CD4-positive, alpha-beta T cell (primary cell): ENCODE results near the gene KLHDC4. TPM values are rescaled to one million over a fixed set of nuclear protein-coding genes. Genes with fewer than 3 reads are reported as not detected.
A peak's percentile ranks its signal among the peaks of the same experiment; 100 is the strongest.

Experiments used
- ATAC-seq: fragments of 200-7000 bp; cut with Tn5 transposase; one replicate; pipeline ENCODE4 v1.10.0; 2022; ENCODE audit warnings: mild to moderate bottlenecking; ENCODE audit not compliant: poor library complexity
- CTCF ChIA-PET: fragments of 350-600 bp; sonication (Branson Sonifier 250); formaldehyde crosslinking; loops from one replicate; lab custom pipeline; 2021; ENCODE audit warnings: antibody characterized with exemption, inconsistent platforms; lab: Charles Lee
- POLR2A ChIA-PET: fragments of 350-600 bp; sonication (Branson Sonifier 250); formaldehyde crosslinking; loops from one replicate; lab custom pipeline; 2021; ENCODE audit warnings: antibody characterized with exemption, inconsistent platforms; lab: Charles Lee
- DNase-seq, 14 experiments: peaks; one replicate each; pipeline ENCODE4 v3.0.0-alpha.2; 2013 to 2020; ENCODE audit warnings: mixed read lengths in 2 of 14
- H3K27ac ChIP-seq, 2 donors: one replicate each; pipeline versions ENCODE4 v1.5.1 to v1.7.0; 2013; ENCODE audit warnings: low read length in 2 of 2, low read depth in 1 of 2, mild to moderate bottlenecking in 1 of 2
- H3K27me3 ChIP-seq, 2 experiments: 1 replicate in 1 of 2; 2 replicates in 1 of 2; pipeline versions ENCODE4 v1.6.1 to v1.7.0; 2013; ENCODE audit warnings: low read length in 2 of 2, control low read depth in 1 of 2, mild to moderate bottlenecking in 1 of 2, moderate library complexity in 1 of 2; ENCODE audit not compliant: insufficient read depth in 2 of 2, control insufficient read depth in 1 of 2
- H3K36me3 ChIP-seq: one replicate; pipeline ENCODE4 v1.6.1; 2013; ENCODE audit warnings: low read length, control low read depth; ENCODE audit not compliant: insufficient read depth
- H3K4me1 ChIP-seq: one replicate; pipeline ENCODE4 v1.6.1; 2013; ENCODE audit warnings: low read length, control low read depth; ENCODE audit not compliant: insufficient read depth
- H3K4me3 ChIP-seq: one replicate; pipeline ENCODE4 v1.5.1; 2013; ENCODE audit warnings: mild to moderate bottlenecking, low read length, moderate library complexity
- H3K9me3 ChIP-seq, 2 experiments: 1 replicate in 1 of 2; 2 replicates in 1 of 2; pipeline versions ENCODE4 v1.6.1 to v1.7.0; 2013; ENCODE audit warnings: low read length in 2 of 2, mild to moderate bottlenecking in 2 of 2, control low read depth in 1 of 2, moderate library complexity in 1 of 2; ENCODE audit not compliant: control insufficient read depth in 1 of 2, insufficient read depth in 1 of 2
- H3K27ac Mint-ChIP-seq: one replicate; pipeline ENCODE4 v1.8.0; 2020; ENCODE audit warnings: mixed read lengths
- H3K27me3 Mint-ChIP-seq: one replicate; pipeline ENCODE4 v1.8.0; 2021; ENCODE audit warnings: mixed read lengths
- H3K36me3 Mint-ChIP-seq: one replicate; pipeline ENCODE4 v1.8.0; 2021; ENCODE audit warnings: low read depth, mixed read lengths
- H3K4me1 Mint-ChIP-seq: one replicate; pipeline ENCODE4 v1.8.0; 2021; ENCODE audit warnings: low read depth, mixed read lengths
- H3K4me3 Mint-ChIP-seq: one replicate; pipeline ENCODE4 v1.8.0; 2020; ENCODE audit warnings: mild to moderate bottlenecking, mixed read lengths
- H3K9me3 Mint-ChIP-seq: one replicate; pipeline ENCODE4 v1.8.0; 2020; ENCODE audit warnings: mixed read lengths
- CTCF ChIP-seq: fragments of 200-600 bp; IDR thresholded peaks from one replicate; pipeline ENCODE4 v1.8.0; 2022; ENCODE audit warnings: antibody characterized with exemption, mild to moderate bottlenecking
- intact Hi-C, 2 experiments: fragments of 100-400 bp; cut with DNase I in 1 of 2; cut with micrococcal nuclease in 1 of 2; formaldehyde crosslinking; loops; one replicate each; pipeline versions ENCODE4 v1.15.1 to v1.9.0; 2023 to 2025; cut with DNase I, micrococcal nuclease
- total RNA-seq, 174 experiments: library from RNA in 2 of 174; stranded (reverse) in 2 of 174; gene quantifications; one replicate each; pipeline ENCODE4 v1.2.3 and lab custom pipeline; 2021 to 2026

Gene KLHDC4
- total RNA-seq, 2 experiments from 2014 or later = 41.4 to 43.0 TPM

- Histone ChIP-seq H3K27me3 (no peaks in the 10 kb centered on the region), H3K36me3 (peaks cover 81% of the 10 kb centered on the region), H3K4me3 (no peak overlapping the region), H3K9me3 (no peaks in the 10 kb centered on the region), H3K4me1 (no peaks in the 10 kb centered on the region), H3K27ac (no peak overlapping the region)
- no peak overlapping the region for H3K27ac Mint-ChIP-seq
- peaks cover 80% of the 10 kb centered on the region for H3K36me3 Mint-ChIP-seq
- no peak for TF ChIP-seq CTCF
- ChIA-PET POLR2A (no interaction called here), CTCF (no interaction called here)
- ATAC-seq (no peak), DNase-seq (no peak)
- H3K4me3 Mint-ChIP-seq = no peak overlapping the region
- H3K9me3 Mint-ChIP-seq = no peaks in the 10 kb centered on the region
- H3K4me1 Mint-ChIP-seq = peaks cover 11% of the 10 kb centered on the region
- intact Hi-C loops = no loop called here
- no peaks in the 10 kb centered on the region for H3K27me3 Mint-ChIP-seq
Measured at GRCh38 chr16:87725596-87726235, 40.1 kb downstream of the KLHDC4 start.

- peak in 4 of 14 experiments; percentile 10 to 60 (median 34) for DNase-seq
- Mint-ChIP-seq H3K27me3 (no peaks in the 10 kb centered on the region), H3K36me3 (peaks cover 77% of the 10 kb centered on the region), H3K9me3 (no peaks in the 10 kb centered on the region), H3K4me3 (no peak overlapping the region), H3K27ac (no peak overlapping the region), H3K4me1 (peaks cover 11% of the 10 kb centered on the region)
- H3K4me3 ChIP-seq = no peak overlapping the region
- intact Hi-C loops = loop anchor here in 1 of 2 experiments (5.0 kb wide), 1 partner anchor 43 kb away; the partner anchor contains the start of gene KLHDC4
- ChIA-PET POLR2A (no interaction called here), CTCF (no interaction called here)
- peaks cover 77% of the 10 kb centered on the region for H3K36me3 ChIP-seq
- TF ChIP-seq CTCF = no peak
- ATAC-seq = no peak
- H3K9me3 ChIP-seq = no peaks in the 10 kb centered on the region
- no peaks in the 10 kb centered on the region for H3K27me3 ChIP-seq
- H3K4me1 ChIP-seq = no peaks in the 10 kb centered on the region
- H3K27ac ChIP-seq = no peak overlapping the region
Measured at GRCh38 chr16:87724490-87725291, 41.1 kb downstream of the KLHDC4 start.

GRCh38 chr16:87723226-87723623 lies 42.6 kb downstream of the KLHDC4 start:
- H3K4me3 ChIP-seq = no peak overlapping the region
- no peak overlapping the region for H3K27ac ChIP-seq
- DNase-seq (peak in 5 of 14 experiments; percentile 12 to 44 (median 28)), ATAC-seq (peak; percentile 37)
- no peak overlapping the region for H3K4me3 Mint-ChIP-seq
- intact Hi-C loops = loop anchor here in 1 of 2 experiments (5.0 kb wide), 1 partner anchor 44 kb away; the partner anchor contains the start of gene KLHDC4
- H3K9me3 Mint-ChIP-seq = no peaks in the 10 kb centered on the region
- peak overlapping the region; percentile 32 for H3K27ac Mint-ChIP-seq
- H3K27me3 Mint-ChIP-seq = no peaks in the 10 kb centered on the region
- CTCF ChIA-PET = no interaction called here
- no peaks in the 10 kb centered on the region for H3K9me3 ChIP-seq
- peaks cover 11% of the 10 kb centered on the region for H3K4me1 Mint-ChIP-seq
- H3K36me3 ChIP-seq = peaks cover 62% of the 10 kb centered on the region
- POLR2A ChIA-PET = no interaction called here
- H3K27me3 ChIP-seq = no peaks in the 10 kb centered on the region
- H3K4me1 ChIP-seq = no peaks in the 10 kb centered on the region
- H3K36me3 Mint-ChIP-seq = peaks cover 75% of the 10 kb centered on the region
- TF ChIP-seq CTCF = no peak
